ENCODE measurements around the gene TOM1L2.
"Not testable (repeated sequence)": the region's sequence is repeated elsewhere in the genome, so short reads cannot be mapped to it uniquely, and the experiment has no call there.

The TOM1L2 gene

GRCh38 chr17:17970699-17971430, 1.3 kb downstream of the TOM1L2 start:
- no peak for DNase-seq (ENCODE audit: low spot score)

- no peak for DNase-seq (ENCODE audit: low spot score)
These were observed 5.8 kb downstream of the TOM1L2 start for GRCh38 chr17:17966399-17966798.

GRCh38 chr17:17965152-17965721, 7.0 kb downstream of the TOM1L2 start:
- DNase-seq (ENCODE audit: low spot score): no peak

GRCh38 chr17:17964710-17965109, 7.5 kb downstream of the TOM1L2 start:
- no peak for DNase-seq (ENCODE audit: low spot score)

- no peak for DNase-seq (ENCODE audit: low spot score)
These were observed 8.3 kb downstream of the TOM1L2 start for GRCh38 chr17:17963694-17964436.

GRCh38 chr17:17963066-17963465, 9.1 kb downstream of the TOM1L2 start:
- no peak for DNase-seq (ENCODE audit: low spot score)

GRCh38 chr17:17960500-17961030, 11.6 kb downstream of the TOM1L2 start:
- DNase-seq (ENCODE audit: low spot score): no peak

- DNase-seq (ENCODE audit: low spot score): no peak
These were observed 12.5 kb downstream of the TOM1L2 start for GRCh38 chr17:17959520-17960361.

- DNase-seq (ENCODE audit: low spot score): no peak
These were observed 13.2 kb downstream of the TOM1L2 start for GRCh38 chr17:17958982-17959381.

- DNase-seq (ENCODE audit: low spot score): no peak
These were observed 14.7 kb downstream of the TOM1L2 start for GRCh38 chr17:17957584-17957916.

GRCh38 chr17:17955790-17956341, 16.3 kb downstream of the TOM1L2 start:
- DNase-seq (ENCODE audit: low spot score): not testable (repeated sequence)

- no peak for DNase-seq (ENCODE audit: low spot score)
These were observed 18.1 kb downstream of the TOM1L2 start for GRCh38 chr17:17954079-17954478.

GRCh38 chr17:17952691-17953090, 19.5 kb downstream of the TOM1L2 start:
- no peak for DNase-seq (ENCODE audit: low spot score)

- no peak for DNase-seq (ENCODE audit: low spot score)
These were observed 20.7 kb downstream of the TOM1L2 start for GRCh38 chr17:17951524-17951923.

- DNase-seq (ENCODE audit: low spot score): no peak
These were observed 21.4 kb downstream of the TOM1L2 start for GRCh38 chr17:17950806-17951205.

- DNase-seq (ENCODE audit: low spot score): no peak
These were observed 21.9 kb downstream of the TOM1L2 start for GRCh38 chr17:17950347-17950746.

- DNase-seq (ENCODE audit: low spot score): peak; percentile 39
These were observed 24.2 kb downstream of the TOM1L2 start for GRCh38 chr17:17947966-17948365.

GRCh38 chr17:17947309-17947708, 24.9 kb downstream of the TOM1L2 start:
- DNase-seq (ENCODE audit: low spot score): no peak

GRCh38 chr17:17946093-17946492, 26.1 kb downstream of the TOM1L2 start:
- DNase-seq (ENCODE audit: low spot score): no peak

GRCh38 chr17:17944743-17945142, 27.5 kb downstream of the TOM1L2 start:
- no peak for DNase-seq (ENCODE audit: low spot score)

GRCh38 chr17:17944242-17944641, 28.0 kb downstream of the TOM1L2 start:
- no peak for DNase-seq (ENCODE audit: low spot score)
